GM19240 (cell line): ENCODE data around the gene BRIP1.
"Not testable (repeated sequence)": the region's sequence is repeated elsewhere in the genome, so short reads cannot be mapped to it uniquely, and the experiment has no call there.

Source experiments
- DNase-seq: peaks from one replicate; pipeline ENCODE4 v3.0.0; 2011; ENCODE audit warnings: low spot score; ENCODE audit not compliant: insufficient read length

The BRIP1 gene

DNA sequence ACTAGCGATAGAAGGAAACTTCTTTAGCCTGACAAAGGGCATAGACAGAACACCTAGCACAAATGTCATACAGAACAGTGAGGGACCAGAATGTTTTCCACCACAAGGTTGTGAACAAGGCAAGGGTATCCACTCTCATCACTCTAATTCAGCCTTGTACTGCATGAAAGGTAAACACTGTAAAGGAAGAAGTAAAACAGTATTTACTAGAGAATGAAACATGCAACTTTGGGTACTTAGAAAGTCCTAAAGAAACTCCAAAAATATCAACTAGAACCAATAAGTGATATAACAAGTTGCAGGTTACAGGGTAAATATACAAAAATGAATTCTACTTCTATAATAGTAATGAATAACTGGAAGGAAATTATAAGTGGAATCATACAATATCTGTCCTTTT, 32.2 kb downstream of the BRIP1 start:
- no peak for DNase-seq

DNA sequence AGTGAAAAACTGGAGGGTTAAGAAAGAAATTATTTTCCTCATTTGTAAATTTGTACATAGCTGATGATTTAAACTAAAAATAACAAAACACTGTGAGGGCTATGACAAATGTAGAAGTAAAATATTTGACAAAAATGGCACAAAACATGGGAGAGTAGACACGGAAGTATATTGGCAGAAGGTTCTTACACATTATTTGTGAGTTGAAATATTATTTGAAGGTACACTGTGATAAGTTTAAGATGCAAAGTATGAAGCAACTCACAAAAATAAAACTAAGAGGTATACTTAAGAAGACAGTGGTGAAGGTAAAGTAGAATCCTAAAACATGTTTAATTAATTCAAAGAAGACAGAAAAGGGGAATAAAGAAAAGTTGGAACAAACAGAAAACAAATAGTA, 34.6 kb downstream of the BRIP1 start:
- no peak for DNase-seq

DNA sequence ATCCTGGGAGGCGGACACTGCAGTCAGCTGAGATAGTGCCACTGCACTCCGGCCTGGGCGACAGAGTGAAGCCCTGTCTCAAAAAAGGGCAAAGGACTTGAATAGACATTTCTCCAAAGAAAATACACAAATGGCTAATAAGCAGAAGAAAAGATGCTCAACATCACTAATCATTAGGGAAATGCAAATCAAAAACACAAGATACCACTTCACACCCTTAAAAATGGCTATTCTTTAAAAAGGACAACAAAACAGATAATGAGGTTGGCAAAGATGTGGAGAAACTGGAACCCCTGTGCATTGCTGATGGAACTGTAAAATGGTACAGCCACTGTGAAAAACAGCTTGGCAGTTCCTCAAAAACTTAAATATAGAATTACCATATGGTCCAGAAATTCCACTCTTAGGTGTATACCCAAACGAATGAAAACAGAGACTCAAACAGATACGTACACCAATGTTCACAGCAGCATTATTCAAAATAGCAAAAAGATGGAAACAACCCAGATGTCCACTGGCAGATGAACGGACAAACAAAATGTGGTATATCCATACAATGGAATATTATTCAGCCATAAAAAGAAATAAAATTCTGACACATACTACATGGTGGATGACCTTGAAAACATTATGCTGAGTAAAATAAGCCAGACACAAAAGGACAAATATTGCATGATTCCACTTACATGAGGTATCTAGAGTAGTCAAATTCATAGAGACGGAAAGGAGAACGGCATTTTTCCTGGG, 35.5 kb downstream of the BRIP1 start:
- no peak for DNase-seq

DNA sequence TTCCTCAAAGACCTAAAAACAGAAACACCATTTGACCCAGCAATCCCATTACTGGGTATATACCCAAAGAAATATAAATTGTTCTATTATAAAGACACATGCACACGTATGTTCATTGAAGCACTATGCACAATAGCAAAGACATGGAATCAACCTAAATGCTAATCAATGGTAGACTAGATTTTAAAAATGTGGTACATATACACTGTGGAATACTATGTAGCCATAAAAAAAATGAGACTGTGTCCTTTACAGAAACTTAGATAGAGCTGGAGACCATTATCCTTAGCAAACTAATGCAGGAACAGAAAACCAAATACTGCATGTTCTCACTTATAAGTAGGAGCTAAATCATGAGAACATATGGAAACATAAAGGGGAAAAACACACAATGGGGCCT, 36.5 kb downstream of the BRIP1 start:
- DNase-seq: not testable (repeated sequence)

DNA sequence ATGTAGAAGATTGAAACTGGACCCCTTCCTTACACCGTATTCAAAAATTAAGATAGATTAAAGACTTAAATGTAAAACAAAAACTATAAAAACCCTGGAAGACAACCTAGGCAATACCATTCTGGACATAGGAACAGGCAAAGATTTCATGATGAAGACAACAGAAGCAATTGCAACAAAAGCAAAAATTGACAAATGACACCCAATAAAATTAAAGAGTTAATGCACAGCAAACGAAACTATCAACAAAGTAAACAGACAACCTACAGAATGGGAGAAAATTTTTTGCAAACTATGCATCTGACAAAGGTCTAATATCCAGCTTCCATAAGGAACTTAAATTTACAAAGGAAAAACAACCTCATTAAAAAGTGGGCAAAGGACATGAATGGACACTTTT, 37.1 kb downstream of the BRIP1 start:
- not testable (repeated sequence) for DNase-seq

DNA sequence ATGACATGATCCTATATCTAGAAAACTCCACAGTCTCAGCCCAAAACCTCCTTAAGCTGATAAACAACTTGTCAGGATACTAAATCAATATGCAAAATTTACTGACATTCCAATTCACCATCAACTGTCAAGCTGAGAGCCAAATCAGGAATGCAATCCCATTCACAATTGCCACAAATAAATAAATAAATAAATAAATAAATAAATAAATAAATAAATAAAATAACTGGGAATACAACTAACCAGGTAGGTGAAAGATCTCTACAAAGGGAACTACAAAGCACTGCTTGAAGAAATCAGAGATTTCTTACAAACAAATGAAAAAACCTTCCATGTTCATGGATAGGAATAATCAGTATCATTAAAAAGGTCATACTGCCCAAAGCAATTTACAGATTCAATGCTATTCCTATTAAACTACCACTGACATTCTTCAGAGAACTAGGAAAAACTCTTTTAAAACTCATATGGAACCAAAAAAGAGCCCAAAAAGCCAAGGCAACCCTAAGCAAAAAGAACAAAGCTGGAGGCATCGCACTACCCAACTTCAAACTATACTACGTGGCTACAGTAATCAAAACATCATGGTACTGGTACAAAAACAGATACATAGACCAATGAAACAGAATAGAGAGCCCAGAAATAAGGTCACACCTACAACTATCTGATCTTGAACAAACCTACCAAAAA, 37.7 kb downstream of the BRIP1 start:
- no peak for DNase-seq

DNA sequence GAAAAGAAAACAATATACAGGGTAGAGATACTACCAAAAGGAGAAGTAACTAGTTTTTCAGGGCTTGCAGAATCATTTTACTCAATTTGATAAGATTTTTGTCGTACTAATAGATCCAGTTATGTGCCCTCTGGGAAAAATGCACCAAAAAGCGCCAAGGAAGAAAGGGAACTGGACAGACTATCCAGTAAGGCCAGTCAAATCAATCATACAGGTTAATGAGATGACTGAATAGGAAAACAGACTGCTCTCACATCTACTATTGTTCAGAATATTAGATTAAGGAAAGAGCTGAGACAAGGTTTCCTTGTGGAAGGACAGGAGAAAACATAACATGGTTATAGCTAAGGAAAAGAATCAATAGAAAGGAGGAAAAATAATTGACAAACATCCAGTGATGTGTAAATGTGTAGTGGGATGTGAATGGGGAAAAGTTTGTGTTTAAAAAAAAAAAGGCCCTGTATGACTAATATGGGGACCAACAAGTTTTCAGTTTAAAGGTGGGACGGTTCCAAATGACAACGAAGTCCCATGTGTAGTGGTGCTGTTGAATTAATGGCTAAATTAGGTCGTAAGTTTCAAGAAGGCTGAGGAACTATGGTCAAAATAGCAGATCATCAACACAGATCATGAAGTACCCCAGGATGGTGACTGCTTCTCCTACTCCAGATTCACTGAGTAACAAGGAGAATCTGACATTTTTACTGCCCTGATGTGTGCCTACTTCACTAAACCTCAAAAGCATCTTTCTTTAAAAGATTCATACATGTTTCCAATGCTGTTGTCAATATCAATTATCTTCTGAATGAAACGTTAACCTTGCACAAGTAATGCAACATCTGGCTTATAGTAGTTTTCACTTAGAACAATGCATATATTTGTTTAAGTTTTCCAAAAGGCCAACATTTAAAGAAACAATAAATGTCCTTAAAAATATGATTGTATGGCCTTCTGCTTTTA, 40.7 kb downstream of the BRIP1 start:
- no peak for DNase-seq

DNA sequence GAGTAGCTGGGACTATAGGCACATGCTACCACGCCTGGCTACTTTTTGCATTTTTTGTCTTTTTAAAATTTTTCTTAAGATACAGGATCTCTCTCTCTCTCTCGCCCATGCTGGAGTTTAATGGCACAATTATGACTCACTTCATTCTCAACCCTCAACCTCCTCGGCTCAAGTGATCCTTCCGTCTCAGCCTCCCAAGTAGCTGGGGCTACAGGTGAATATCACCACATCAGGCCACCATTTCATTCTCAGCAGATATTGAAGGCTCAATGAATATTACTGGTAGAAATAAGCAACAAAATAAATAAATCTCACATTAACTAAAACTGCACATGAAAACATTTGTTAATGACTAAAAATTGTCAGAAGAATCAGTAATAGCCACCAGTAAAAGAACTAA, 41.7 kb downstream of the BRIP1 start:
- DNase-seq: no peak

DNA sequence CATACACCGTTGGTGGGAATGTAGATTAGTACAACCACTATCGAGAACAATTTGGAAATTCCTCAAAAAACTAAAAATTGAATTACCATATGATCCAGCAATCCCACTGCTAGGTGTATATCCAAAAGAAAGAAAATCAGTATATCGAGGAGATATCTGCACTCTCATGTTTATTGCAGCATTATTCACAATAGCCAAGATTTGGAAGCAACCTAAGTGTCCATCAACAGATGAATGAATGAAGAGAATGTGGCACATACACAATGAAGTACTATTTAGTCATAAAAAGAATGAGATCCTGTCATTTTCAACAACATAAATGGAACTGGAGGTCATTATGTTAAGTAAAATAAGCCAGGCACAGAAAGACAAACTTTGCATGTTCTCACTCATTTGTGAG, 44.1 kb downstream of the BRIP1 start:
- not testable (repeated sequence) for DNase-seq

DNA sequence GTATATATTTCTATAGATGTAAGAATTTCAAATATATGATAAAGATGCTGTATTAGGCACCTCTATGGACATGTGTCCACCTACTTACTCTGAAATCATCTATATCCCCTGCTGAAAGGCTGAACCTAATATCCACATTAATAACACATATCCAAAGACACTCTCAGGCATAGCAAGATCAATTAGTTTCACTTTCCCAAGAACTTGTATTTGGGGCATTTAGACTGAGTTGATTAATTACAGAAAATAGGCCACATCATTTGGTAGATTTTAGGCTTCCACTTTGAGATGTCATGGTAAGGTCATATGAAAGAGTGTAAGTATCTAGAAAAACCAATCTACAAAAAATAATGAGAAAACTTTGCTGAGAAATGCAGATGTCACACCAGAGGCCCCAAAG, 45.1 kb downstream of the BRIP1 start:
- no peak for DNase-seq

DNA sequence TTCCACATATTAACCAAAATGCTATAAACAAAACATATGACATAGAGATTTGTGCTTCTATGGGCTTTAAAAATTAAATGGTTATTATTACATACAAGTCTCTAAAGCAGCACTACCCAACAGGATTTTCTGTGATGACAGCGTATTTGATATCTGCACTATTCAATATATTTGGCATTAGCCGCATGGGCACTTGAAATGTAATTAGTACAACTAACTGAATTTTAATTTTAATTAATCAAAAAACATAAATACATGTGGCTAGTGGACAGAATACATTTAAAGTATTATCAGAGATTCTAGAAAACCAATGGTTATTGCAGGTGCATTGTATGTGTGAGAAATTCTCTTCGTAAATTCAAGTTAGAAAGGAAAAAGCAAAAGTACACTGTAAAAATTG, 45.9 kb downstream of the BRIP1 start:
- DNase-seq: no peak

DNA sequence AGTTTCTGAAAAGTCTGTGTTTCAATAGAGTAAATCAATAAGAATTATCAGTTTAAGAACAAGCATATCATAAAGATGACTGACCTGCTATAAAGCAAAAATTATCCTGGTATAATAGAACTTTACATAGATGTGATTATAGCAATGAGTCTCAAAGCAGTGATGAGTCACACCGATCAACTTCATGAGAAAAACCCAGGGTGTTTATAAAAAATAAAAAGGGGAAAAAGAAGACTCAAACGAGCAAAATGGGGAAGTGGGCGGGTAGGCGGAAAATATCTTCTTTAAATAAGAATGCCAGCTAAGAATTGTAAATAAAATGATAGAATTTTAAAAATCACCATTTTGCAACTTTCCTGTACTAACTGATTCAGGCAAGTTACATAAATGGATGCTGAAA, 46.8 kb downstream of the BRIP1 start:
- DNase-seq: no peak

DNA sequence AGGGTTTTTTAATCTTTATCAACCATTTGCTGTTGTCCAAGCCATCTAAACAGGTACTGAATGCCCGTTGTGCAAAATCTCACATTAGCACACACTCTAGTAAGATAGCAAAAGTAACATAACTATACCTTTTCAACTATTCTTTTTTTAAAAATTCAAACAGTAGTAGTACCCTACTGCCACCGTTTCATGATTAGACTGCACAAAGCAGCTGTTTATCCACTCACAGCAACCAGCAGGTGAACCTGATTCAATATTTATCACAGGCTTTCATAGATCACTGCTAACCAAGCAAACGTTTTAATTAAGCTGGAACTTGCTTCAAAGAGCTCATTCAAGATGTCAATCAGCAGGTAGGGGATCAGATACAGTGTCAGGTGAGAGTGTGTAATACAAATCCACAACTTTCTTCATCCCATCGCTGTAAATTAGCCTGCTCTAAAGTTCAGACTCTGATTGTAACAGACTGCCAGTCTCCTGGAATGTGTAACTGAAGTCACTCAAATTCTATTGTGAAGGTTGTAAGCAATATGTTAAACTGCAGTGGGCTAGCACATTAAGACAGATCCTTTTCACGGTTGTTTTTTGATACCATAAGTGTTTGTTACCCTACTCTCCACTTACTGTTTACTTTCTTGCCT, 47.3 kb downstream of the BRIP1 start:
- DNase-seq: no peak

DNA sequence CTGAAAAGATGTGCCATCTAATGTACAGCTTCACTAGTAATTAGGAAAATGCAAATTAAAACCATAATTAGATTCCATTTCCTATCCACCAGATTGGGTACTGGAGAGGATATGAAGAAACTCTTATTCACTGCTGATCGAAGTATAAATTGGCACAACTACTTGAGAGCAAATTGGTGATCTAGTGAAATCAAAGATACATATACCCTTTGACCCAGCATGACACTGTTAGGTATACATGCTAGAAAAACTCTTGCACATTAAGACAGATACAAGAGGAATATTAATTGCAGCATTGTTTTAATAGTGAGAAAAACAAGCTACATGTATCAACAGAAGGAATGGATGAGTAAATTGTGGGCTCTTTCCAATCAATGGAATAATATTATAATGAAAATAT, 48.8 kb downstream of the BRIP1 start:
- DNase-seq: no peak

DNA sequence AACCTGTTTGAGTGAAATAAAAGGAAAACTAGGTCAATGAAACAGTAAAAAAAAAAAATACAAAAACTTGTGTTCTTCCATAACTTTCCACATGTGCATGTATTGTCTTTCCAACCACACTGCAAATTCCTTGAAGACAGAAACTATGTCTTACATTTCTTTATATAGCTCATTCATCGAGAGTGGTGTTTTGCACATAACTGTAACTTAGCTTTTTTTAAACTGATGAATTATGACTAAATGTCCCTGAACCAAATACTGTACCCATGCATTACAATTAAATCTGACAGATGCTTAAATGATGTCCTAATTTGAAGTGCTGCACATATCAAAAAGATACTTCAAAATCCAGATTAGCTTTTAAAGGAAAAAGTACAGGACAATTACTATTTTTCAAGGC, 50.1 kb downstream of the BRIP1 start:
- DNase-seq: no peak

DNA sequence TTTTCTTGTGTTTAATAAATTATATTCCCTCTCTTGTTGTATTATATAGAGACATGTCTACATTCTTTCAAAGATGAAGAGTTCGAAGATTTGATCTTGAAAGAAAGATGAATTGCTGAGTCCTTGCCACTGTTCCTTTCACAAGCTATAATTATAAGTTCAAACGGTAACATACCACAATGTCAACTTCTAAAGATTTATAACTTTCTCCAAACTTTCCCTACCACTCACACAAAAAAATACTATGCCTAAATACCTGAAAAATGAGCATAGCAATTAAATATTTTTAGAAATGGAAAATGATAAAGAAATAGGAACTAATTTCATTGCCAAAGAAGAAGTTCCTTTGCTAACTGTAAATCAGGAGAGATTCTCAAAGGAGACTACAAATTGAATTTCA, 50.6 kb downstream of the BRIP1 start:
- DNase-seq: no peak

DNA sequence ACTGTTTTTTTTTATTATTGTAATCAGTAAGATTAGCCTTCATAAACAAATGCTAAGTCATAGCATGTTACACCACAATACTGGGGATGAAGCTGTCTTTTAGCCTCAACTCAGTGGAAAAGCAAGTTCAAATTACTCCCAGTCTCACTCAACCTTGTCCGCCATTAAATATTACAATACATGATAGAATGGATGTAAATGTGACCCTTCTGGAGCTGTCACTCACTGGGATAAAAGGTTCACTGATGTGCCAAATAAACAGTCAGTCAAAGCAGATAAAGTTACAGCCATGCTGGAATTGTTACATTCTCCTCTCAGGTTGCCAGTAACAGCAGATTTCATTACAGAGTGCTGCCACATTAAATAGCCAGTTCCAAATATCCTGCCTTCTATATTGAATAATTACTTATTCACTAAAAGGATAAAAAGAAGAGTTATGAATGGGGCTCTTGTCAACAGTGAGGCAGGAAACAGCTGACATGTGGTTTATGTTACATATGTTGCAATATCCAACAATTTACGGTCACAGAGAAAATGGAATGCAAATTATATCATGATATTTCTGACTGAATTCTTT, 53.4 kb downstream of the BRIP1 start:
- no peak for DNase-seq

DNA sequence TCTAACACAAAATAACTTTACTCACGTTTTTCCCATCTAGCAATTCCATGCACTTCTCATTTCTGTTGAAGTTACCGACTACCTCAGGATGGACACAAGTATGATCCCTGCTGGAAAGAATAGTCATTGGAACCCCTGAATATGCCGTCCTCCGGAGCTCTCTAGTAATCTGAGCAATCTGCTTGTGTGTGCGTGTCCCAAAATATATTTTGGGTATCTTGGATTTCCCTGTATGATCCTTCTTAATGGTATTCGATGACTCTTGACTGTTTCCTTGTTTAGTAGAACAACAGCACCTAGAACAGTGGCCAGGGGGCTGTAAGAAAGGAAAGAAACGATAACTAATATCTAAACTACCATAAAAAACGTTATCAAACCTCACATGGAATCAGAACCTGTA, 54.9 kb downstream of the BRIP1 start:
- no peak for DNase-seq

DNA sequence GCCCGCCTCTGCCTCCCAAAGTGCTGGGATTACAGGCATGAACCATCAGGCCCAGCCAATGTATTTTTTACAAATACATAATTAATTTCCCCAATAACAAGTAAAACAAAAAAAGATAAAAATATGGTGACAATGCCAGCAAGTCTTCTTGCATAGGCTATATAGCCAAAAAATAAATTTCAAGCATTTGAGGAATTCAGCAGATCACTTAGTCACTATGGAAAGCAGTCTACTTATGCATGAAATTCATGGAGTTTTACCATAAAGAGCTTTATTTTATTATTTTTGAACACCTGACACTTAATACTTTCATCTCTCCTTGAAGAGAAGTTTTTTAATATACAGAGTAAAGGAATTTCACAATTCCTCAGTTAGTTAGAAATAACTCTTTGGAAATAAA, 56.4 kb downstream of the BRIP1 start:
- no peak for DNase-seq

DNA sequence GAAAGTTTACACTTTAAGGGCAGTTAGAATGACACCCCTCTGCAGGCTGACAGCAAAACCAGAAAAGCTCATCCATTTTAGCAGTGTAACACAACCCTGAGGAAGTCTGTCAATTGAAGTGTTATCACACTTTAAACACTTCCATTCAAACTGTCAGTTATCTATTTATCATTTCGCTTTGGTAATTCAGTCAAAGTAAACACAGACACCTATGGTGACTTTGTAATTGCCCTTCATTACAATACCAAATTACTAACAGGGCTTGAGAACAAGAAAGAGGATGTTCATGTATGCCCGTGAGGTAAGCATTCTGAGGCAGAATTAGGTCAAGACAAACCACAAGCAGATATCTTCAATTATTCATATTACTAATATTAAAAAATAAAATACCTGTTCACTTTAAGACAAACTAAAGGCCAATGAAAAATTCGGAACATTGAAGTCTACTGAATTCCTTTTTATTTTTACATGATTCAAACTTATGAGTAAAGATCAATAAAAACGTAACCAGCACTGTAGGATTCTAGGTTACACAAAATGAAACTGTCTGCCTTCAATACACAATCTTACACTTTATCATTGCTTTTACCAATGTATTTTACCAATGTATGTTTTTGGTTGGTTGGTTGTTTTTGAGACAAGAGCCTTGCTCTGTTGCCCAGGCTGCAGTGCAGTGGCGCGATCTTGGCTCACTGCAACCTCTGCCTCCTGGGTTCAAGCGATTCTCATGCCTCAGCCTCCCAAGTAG, 57.1 kb downstream of the BRIP1 start:
- no peak for DNase-seq

DNA sequence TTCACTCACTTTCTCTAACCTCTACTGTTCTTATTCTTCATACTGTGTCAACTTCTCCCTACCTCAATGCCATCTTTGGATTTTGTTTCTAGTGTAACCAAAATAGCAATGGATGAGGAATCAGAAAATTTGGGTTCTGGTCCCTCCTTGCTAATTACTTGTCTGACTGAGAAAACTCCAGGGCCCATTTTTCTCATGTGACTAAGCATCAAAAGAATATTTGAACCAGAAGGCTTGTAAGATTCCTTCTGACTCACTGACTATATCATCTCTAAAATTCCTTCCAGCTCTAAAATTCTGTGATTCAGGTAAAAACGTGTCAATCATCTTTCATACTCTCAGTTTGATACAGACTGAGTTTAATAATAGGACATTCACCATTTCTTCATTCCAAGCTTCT, 57.9 kb downstream of the BRIP1 start:
- DNase-seq: no peak
